NOMO-1 treated with dmso at 0.1 percent for 144 hours (cell line): ENCODE results near the gene SMURF1.
A peak's percentile ranks its signal among the peaks of the same experiment; 100 is the strongest.
"Not testable (repeated sequence)": the region's sequence is repeated elsewhere in the genome, so short reads cannot be mapped to it uniquely, and the experiment has no call there.

ENCODE experiments used
- DNase-seq: peaks from one replicate; lab custom pipeline; 2025; ENCODE audit not compliant: unreplicated experiment; lab: John Stamatoyannopoulos, UW

SMURF1 gene

GRCh38 chr7:99143853-99144672 lies at the start of gene SMURF1:
SMURF1 (minus strand) TSS chr7:99144108; CDS start chr7:99143780, 328 bp downstream.
- DNase-seq: peak; percentile 78

GRCh38 chr7:99191869-99192596 lies 48.1 kb upstream of the SMURF1 start:
- no peak for DNase-seq

- DNase-seq: no peak
Observed at GRCh38 chr7:99190359-99191009, 46.6 kb upstream of the SMURF1 start.

- no peak for DNase-seq
Observed at GRCh38 chr7:99189222-99189621, 45.3 kb upstream of the SMURF1 start.

GRCh38 chr7:99188221-99188620 lies 44.3 kb upstream of the SMURF1 start:
- DNase-seq: no peak

GRCh38 chr7:99184532-99185218 lies 40.8 kb upstream of the SMURF1 start:
- no peak for DNase-seq

GRCh38 chr7:99180067-99180650 lies 36.3 kb upstream of the SMURF1 start:
- no peak for DNase-seq

GRCh38 chr7:99177165-99177564 lies 33.3 kb upstream of the SMURF1 start:
- no peak for DNase-seq

GRCh38 chr7:99173787-99174186 lies 29.9 kb upstream of the SMURF1 start:
- no peak for DNase-seq

GRCh38 chr7:99171731-99172130 lies 27.8 kb upstream of the SMURF1 start:
- no peak for DNase-seq

GRCh38 chr7:99170730-99171074 lies 26.8 kb upstream of the SMURF1 start:
- no peak for DNase-seq

GRCh38 chr7:99170065-99170729 lies 26.3 kb upstream of the SMURF1 start:
- no peak for DNase-seq

GRCh38 chr7:99167072-99167471 lies 23.2 kb upstream of the SMURF1 start:
- no peak for DNase-seq

GRCh38 chr7:99165816-99166215 lies 21.9 kb upstream of the SMURF1 start:
- DNase-seq: no peak

GRCh38 chr7:99163669-99164068 lies 19.8 kb upstream of the SMURF1 start:
- not testable (repeated sequence) for DNase-seq

GRCh38 chr7:99156649-99157048 lies 12.7 kb upstream of the SMURF1 start:
- no peak for DNase-seq

GRCh38 chr7:99155211-99155610 lies 11.3 kb upstream of the SMURF1 start:
- peak; percentile 92 for DNase-seq

GRCh38 chr7:99146979-99147378 lies 3.1 kb upstream of the SMURF1 start:
- DNase-seq: no peak

- DNase-seq: no peak
Observed at GRCh38 chr7:99143521-99143852, 421 bp downstream of the SMURF1 start.

- peak; percentile 95 for DNase-seq
Observed at GRCh38 chr7:99142727-99143520, 984 bp downstream of the SMURF1 start.
